ENCODE measurements around the gene FAM222A.

Gene FAM222A

DNA sequence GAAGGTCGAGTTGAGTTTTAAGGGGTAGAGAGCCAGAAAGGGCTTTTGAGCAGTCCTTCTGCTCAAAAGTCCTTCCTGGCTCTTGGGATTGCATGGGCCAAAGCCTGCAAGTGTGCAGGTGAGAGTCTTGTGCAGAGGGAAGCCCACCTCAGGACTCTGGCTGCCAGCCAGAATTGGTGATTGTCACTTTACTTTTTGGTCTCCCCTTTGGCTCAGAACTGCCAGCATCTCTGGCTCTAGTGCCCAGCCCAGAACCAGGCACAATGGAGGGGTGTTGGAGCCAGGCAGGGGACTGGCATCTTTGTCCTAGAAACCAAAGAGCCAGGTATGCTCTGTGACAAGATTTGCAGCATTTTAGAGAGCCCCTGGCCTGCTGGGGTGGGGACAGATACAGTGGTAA lies 23.5 kb downstream of the FAM222A start:
- H3K36me3 ChIP-seq: no peaks in the 10 kb centered on the region
- no peak overlapping the region for H3K9ac ChIP-seq
- H3K9me3 ChIP-seq: no peaks in the 10 kb centered on the region
- no peaks in the 10 kb centered on the region for H3K27me3 ChIP-seq
- H3K4me3 ChIP-seq: no peak overlapping the region
- H3K27ac ChIP-seq: no peak overlapping the region
- TF ChIP-seq Cebpa-rat (IDR thresholded peaks at IDR 0.05): no peak
- H3K4me2 ChIP-seq: no peak overlapping the region
- peaks cover 5% of the 10 kb centered on the region; the same call in 1 of the 2 replicates for H3K4me1 ChIP-seq
- H4K20me1 ChIP-seq: peaks cover 72% of the 10 kb centered on the region

DNA sequence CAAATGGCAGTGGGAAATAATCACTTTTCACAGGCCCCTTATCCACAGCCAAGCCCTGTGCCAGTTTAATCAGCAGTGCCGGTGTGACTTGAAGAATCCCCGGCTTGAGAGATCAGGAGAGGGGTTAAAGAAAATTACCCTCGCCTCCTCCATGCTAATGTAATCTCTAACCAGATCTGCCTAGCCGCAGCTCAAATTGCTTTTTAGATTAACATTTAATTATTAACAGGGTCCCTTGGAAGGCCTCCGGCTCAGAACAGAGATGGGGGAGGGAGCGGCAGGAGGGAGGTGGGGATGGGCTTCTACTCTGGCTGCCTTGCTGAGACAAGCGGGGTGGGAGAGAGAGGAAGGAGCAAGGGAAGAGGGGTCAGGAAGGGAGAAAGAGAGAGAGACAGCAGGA lies 24.0 kb downstream of the FAM222A start:
- no peak overlapping the region for H3K9ac ChIP-seq
- no peak for TF ChIP-seq Cebpa-rat (IDR thresholded peaks at IDR 0.05)
- no peak overlapping the region for H3K27ac ChIP-seq
- H3K36me3 ChIP-seq: no peaks in the 10 kb centered on the region
- no peaks in the 10 kb centered on the region for H3K9me3 ChIP-seq
- H3K4me2 ChIP-seq: no peak overlapping the region
- peaks cover 68% of the 10 kb centered on the region for H4K20me1 ChIP-seq
- H3K4me3 ChIP-seq: no peak overlapping the region
- peaks cover 5% of the 10 kb centered on the region; the same call in 1 of the 2 replicates for H3K4me1 ChIP-seq
- H3K27me3 ChIP-seq: no peaks in the 10 kb centered on the region

DNA sequence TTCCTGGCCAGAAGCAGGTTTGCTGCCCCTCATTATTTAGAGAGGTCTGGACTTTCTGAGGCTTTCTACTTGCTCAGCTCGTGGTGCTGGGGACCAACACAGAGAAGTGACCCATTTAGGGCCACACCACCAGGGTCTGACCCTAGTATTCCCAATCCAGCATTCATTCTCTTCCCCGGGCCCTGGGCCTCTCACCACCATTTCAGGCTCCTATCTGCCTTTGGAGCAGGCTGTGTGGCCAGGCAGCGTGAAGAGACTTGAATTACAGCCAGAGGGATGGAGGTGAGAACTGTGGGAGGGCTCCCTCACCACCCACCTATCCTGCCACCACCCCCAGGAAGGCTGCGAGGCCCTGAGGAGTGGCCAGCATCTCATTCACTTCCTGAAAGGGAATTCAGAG lies 24.6 kb downstream of the FAM222A start:
- H3K9me3 ChIP-seq: no peaks in the 10 kb centered on the region
- no peak for TF ChIP-seq Cebpa-rat (IDR thresholded peaks at IDR 0.05)
- no peak overlapping the region for H3K9ac ChIP-seq
- no peak overlapping the region for H3K27ac ChIP-seq
- H3K4me2 ChIP-seq: no peak overlapping the region
- H3K36me3 ChIP-seq: no peaks in the 10 kb centered on the region
- no peak overlapping the region for H3K4me3 ChIP-seq
- peaks cover 67% of the 10 kb centered on the region for H4K20me1 ChIP-seq
- no peaks in the 10 kb centered on the region for H3K27me3 ChIP-seq
- peaks cover 5% of the 10 kb centered on the region; the same call in 1 of the 2 replicates for H3K4me1 ChIP-seq

DNA sequence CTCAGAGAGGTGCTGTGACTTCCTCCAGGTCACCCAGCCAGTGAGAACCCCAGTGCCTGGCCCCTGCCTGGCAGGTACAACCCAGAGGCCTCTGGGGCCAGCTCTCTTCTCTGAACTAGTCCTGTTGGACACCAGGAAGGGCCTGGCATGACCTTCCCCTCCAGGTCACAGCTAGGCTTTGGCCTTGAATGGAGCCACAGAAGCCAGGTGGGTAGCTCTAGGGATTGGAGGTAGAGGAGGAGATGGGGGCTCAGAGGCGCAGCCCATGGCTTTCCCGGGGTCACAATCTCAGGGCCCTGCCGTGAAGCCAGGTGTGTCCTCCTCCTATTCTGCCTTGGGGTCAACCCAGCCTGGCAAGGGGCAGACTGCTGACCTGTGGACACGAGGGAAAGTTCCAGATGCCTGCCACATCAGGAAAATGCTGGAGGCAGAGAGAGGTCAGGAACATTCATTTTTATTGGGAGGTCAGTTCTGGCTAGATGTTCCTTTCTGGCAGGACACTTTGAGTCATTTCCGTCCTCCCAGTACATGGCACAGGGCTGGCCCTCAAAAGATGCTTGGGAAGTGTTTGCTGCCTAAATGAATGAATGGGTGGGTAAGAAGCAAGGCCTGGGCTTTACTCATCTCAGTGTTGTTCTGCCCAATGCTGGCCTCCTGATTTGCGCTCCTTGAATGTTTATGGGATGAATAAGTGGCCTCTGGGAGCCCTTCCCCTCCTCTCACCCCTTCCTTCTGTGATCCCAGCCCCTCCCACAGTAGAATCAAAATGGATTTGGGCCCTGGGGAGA lies 25.4 kb downstream of the FAM222A start:
- no peak overlapping the region for H3K27ac ChIP-seq
- no peaks in the 10 kb centered on the region for H3K27me3 ChIP-seq
- H3K4me3 ChIP-seq: no peak overlapping the region
- no peak for TF ChIP-seq Cebpa-rat (IDR thresholded peaks at IDR 0.05)
- no peaks in the 10 kb centered on the region for H3K9me3 ChIP-seq
- H3K4me2 ChIP-seq: no peak overlapping the region
- peaks cover 4% of the 10 kb centered on the region; the same call in 1 of the 2 replicates for H3K4me1 ChIP-seq
- H3K9ac ChIP-seq: no peak overlapping the region
- H4K20me1 ChIP-seq: peaks cover 71% of the 10 kb centered on the region
- no peaks in the 10 kb centered on the region for H3K36me3 ChIP-seq

DNA sequence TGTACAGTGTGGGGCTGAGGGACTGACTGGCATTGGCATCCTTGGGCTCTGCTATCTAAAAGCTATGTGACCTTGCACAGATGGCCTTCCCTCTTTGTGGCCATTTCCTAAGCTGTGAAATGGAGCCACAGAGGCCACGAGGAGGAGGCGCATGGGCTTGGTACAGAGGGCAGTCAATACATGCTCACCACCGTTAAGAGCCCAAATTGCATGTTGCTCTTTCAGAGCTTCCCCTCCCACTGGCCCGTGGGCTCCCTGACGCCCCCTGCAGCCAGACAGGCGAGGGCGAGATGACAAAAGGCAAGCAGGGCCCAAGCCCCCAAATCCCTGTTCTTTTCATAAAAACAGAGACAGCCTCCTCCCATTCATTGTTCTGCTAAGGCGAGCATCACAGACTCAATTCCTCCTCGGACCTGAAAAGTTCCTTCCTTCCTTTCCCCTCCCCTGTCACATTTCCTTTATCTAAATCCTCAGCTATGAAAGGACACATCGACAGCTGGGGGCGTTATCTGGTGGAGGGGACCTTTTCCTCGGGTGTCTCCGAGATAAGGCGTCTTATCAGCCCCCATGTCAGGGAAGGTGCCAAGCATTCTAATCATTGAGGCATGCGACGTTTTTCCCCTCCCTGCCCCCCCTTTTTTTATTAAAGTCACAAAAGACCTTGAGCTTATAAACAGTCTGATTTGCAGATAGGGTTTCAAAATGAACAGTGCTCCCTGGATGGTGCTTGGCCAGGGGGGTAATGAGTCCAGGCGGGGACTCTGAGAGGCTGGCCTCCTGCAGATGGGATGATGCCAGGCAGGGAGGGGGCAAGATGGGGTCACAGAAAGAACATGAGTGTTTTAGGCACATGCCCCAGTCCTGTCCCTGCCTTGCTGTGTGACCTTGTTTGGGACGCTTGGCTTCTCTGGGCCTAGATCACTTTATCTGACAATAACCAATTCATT lies 26.4 kb downstream of the FAM222A start:
- peaks cover 3% of the 10 kb centered on the region; the same call in 1 of the 2 replicates for H3K4me1 ChIP-seq

DNA sequence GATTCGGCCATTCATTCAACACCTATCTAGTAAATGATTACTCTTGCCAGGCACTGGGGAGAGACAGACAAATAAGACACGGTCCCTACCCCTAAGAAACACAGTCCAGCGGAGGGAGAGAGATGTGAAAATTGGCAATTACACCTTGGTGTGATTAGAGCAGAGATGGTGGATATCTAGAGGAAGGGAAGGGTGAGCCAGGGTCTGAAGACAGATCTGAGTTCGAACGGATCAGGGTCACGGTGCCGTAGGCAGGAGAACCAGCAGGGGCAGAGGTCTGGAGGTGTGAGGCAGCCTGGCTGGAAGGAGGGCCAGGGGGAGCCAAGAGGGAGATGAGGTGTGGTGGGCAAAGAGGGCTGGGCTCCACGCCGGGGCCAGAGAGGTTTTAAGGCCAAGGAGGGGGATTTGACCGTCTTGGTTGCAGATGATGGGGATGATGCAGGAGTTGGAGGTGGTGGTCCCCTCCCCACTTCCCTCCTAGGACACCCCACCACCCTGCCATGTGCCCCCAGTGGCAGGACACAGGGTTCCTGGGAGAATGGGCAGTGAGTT lies 27.1 kb downstream of the FAM222A start:
- Histone ChIP-seq H3K4me2 (no peak overlapping the region), H3K4me3 (no peak overlapping the region), H3K27ac (no peak overlapping the region), H3K36me3 (no peaks in the 10 kb centered on the region), H3K4me1 (peaks cover 11% of the 10 kb centered on the region), H4K20me1 (peaks cover 57% of the 10 kb centered on the region), H3K27me3 (no peaks in the 10 kb centered on the region), H3K9me3 (no peaks in the 10 kb centered on the region), H3K9ac (no peak overlapping the region)
- no peak for TF ChIP-seq Cebpa-rat (IDR thresholded peaks at IDR 0.05)

More for the DNA sequence above, 26.4 kb downstream of the FAM222A start:
- Histone ChIP-seq H3K4me3 (no peak overlapping the region), H3K36me3 (no peaks in the 10 kb centered on the region), H3K27me3 (no peaks in the 10 kb centered on the region), H3K9ac (no peak overlapping the region), H4K20me1 (peaks cover 64% of the 10 kb centered on the region), H3K9me3 (no peaks in the 10 kb centered on the region), H3K27ac (no peak overlapping the region), H3K4me2 (no peak overlapping the region)
- no peak for TF ChIP-seq Cebpa-rat (IDR thresholded peaks at IDR 0.05)

DNA sequence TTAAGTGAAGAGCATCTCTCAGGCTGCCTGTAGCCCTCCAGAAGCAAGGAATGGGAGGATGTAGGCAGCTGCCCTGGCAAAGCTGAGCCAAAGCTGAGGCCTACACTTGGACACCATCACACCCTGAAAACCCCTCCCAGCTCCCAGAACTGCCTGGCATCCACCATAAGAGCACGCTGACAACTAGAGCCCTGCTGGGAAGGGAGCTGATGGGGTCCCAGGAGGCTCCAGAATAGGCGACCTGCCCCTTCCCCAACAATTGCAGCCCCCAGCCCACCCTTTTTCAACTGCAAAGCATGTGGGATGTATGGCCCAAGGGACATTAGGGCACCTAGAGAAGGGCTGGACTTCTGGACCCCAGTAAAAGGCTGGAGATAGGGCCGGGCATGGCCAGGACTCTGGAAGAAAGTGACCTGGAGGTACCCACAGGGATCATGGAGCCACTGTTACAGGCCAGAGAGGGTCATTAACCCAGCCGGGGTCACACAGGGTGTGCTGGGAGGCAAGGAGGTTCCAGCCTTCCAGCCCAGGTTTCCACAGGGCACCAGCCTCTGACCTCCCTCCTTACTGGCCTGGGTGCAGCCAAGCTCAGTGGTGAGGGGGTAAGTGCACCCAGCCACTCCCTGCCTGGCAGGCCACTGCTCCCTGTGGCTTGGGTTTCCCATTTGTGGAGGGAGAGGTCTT lies 27.8 kb downstream of the FAM222A start:
- H3K4me1 ChIP-seq: peaks cover 11% of the 10 kb centered on the region
- no peaks in the 10 kb centered on the region for H3K27me3 ChIP-seq
- no peak overlapping the region for H3K4me2 ChIP-seq
- H3K9ac ChIP-seq: no peak overlapping the region
- TF ChIP-seq Cebpa-rat (IDR thresholded peaks at IDR 0.05): no peak
- H3K4me3 ChIP-seq: no peak overlapping the region
- H4K20me1 ChIP-seq: peaks cover 50% of the 10 kb centered on the region
- no peaks in the 10 kb centered on the region for H3K9me3 ChIP-seq
- no peak overlapping the region for H3K27ac ChIP-seq
- H3K36me3 ChIP-seq: no peaks in the 10 kb centered on the region

DNA sequence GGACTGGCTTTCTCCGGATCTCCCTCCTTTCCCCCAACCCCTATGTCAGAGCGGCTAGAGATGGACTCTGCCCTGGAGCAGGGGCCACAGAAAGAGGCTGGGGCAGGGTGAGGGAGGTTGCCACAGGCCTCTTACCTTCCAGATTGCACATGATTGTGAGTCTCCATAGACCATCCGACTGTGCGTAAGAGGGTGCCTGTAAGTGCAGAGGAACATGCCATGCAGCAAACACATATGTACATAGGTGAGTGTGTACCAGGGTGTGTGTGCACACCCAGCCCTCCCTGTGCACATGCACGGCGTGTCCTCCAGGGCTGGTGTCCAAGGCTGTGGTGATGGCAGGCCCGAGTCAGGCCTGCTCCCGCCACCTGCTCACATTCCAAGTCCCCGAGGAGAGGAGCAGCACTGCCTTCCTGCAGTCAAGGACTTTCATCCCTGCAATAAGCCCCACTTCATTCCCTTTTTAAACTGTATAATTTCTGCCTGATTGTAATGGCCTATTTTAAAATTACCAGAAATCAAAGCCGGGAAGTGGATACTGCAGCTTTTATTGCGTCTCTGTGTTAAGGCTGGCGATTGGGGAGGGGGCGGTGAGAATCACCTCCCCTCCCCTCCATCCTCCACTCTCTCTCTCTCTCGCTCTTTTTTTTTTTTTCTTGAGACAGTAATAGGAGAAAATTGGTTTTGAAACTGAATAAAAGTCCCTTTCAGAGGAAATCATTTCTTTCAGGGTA lies 28.5 kb downstream of the FAM222A start:
- no peaks in the 10 kb centered on the region for H3K36me3 ChIP-seq
- TF ChIP-seq Cebpa-rat (IDR thresholded peaks at IDR 0.05): no peak
- no peak overlapping the region for H3K4me2 ChIP-seq
- no peak overlapping the region for H3K27ac ChIP-seq
- no peak overlapping the region for H3K9ac ChIP-seq
- peaks cover 11% of the 10 kb centered on the region for H3K4me1 ChIP-seq
- H4K20me1 ChIP-seq: peaks cover 43% of the 10 kb centered on the region
- no peaks in the 10 kb centered on the region for H3K9me3 ChIP-seq
- no peaks in the 10 kb centered on the region for H3K27me3 ChIP-seq
- no peak overlapping the region for H3K4me3 ChIP-seq

All from BLaER1 (cell line).